Measurements from ENCODE around the gene HOXC4.

GRCh38 chr12:54052438-54053002, 1.1 kb upstream of the HOXC4 start:
- TF ChIP-seq REST (IDR thresholded peaks at IDR 0.05; ENCODE audit: borderline replicate concordance) (no peak), EP300 (conservative IDR thresholded peaks at IDR 0.05; ENCODE audit: poor library complexity, severe bottlenecking) (no peak), CTCF (IDR thresholded peaks at IDR 0.05; ENCODE audit: poor library complexity, severe bottlenecking) (no peak)
